Cardiac ventricle fibroblast (primary cell): ENCODE results near the gene DDT. TPM values are rescaled to one million over a fixed set of nuclear protein-coding genes. Genes with fewer than 3 reads are reported as not detected.

Experiments used
- total RNA-seq: library from RNA; depleted of rRNA; stranded (reverse); fragments of >200 nt; gene quantifications from 2 replicates; pipeline ENCODE4 v1.2.3, GENCODE V29; 2015

DDT gene
- 126 and 128 TPM in 2 replicates for total RNA-seq

DNA sequence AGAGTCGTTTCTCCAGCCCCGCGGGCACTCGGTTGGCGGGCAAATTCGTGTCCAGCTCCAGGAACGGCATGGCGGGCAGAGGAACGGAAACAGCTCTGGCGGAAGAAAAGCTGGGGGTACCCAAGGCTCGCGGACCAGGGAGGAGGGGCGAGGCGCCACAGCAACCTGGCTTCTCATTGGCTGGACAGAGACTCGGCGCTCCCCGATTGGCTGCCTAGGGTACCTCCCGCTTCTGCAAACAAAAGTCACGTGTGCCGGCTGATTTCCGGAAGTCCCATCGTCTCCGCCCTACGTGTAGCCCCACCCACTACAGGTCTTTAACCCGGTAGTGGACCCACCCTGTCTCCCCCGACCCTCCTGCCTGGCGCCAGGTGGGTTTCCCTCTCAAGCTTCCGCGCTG lies at the start of gene DDT:
TSS of gene DDT (minus strand) at position 97 of the 400 bp plus-strand sequence. CDS start at position 70, 27 bp downstream.

DNA sequence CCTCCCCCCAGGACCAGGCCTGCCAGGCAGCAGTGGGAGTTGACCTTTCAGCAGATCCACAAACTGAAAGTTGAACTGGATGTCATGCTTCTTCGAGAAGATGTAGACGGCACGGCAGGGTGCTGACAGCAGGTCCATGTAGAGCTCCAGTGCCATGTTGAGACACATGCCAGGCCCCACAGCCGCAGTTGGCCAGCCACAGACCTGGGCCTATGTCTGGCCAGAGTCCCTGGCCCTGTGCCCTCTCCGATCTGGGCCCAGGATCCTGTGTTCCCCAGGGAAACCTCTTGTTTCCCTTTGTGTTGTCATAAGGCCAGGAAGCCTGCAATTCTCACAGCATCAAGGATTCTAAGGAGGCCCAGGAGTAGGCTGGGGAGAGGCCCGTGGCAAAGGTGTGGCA lies 31.0 kb upstream of the DDT start, which contains the start of gene GSTT4:
TSS of gene GSTT4 (minus strand) at position 253 of the 400 bp plus-strand sequence. CDS start at position 156, 97 bp downstream.

DNA sequence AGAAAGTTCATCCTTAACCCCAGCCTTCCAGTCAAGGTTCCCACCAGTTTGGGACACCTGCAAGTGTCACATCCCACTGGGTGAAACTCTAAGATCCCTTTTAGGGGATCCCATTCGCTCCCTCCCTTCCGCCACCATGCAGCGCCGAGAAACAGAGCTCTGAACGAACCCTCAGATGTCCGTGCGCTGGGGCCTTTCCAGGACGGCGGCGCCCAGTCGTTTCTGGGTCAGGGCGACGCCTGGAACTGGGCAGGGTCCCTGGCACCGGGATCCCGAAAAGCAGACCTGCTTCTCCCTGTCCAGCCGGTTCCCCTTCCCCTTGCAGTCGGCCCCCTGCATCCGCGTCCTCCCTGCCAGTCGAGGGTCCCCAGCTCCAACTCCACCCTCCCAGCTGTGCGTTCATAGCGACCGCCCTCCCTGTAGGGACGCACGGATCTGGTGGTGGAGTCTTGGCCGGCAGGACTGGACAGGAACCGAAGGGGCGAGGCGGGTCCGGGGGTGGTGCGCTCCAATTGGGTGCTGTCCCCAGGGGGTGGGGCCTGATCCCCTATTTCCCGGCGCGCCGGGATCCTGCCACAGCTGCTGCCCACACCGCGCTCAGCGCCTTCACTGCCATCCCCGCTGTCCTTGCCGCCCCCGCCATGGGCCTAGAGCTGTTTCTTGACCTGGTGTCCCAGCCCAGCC lies 5.5 kb upstream of the DDT start, which contains the start of gene GSTT2:
TSS of gene GSTT2 (plus strand) at position 578 of the 684 bp plus-strand sequence.

DNA sequence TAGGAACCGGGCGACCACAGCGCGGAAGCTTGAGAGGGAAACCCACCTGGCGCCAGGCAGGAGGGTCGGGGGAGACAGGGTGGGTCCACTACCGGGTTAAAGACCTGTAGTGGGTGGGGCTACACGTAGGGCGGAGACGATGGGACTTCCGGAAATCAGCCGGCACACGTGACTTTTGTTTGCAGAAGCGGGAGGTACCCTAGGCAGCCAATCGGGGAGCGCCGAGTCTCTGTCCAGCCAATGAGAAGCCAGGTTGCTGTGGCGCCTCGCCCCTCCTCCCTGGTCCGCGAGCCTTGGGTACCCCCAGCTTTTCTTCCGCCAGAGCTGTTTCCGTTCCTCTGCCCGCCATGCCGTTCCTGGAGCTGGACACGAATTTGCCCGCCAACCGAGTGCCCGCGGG lies 7.7 kb downstream of the DDT start, which contains the start of gene DDTL:
TSS of gene DDTL (plus strand) at position 321 of the 400 bp plus-strand sequence. CDS start at position 348, 27 bp downstream.

DNA sequence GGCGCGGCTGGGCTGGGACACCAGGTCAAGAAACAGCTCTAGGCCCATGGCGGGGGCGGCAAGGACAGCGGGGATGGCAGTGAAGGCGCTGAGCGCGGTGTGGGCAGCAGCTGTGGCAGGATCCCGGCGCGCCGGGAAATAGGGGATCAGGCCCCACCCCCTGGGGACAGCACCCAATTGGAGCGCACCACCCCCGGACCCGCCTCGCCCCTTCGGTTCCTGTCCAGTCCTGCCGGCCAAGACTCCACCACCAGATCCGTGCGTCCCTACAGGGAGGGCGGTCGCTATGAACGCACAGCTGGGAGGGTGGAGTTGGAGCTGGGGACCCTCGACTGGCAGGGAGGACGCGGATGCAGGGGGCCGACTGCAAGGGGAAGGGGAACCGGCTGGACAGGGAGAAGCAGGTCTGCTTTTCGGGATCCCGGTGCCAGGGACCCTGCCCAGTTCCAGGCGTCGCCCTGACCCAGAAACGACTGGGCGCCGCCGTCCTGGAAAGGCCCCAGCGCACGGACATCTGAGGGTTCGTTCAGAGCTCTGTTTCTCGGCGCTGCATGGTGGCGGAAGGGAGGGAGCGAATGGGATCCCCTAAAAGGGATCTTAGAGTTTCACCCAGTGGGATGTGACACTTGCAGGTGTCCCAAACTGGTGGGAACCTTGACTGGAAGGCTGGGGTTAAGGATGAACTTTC lies 13.0 kb downstream of the DDT start, which contains the start of gene GSTT2B:
TSS of gene GSTT2B (minus strand) at position 112 of the 688 bp plus-strand sequence. CDS start at position 48, 64 bp downstream.

Other genes with a start within 250 kb of the DDT start
- 4.4 and 5.3 TPM in 2 replicates for gene ZNF70, start 223.3 kb downstream of the DDT start, total RNA-seq
- not detected in 2 replicates for gene VPREB3, start 220.0 kb downstream of the DDT start, total RNA-seq
- gene C22orf15, start 211.5 kb downstream of the DDT start, total RNA-seq, result not detected in 2 replicates
- 0.29 TPM in 1 of 2 replicates, not detected in the other for gene CHCHD10, start 206.5 kb downstream of the DDT start, total RNA-seq
- gene MMP11, start 201.6 kb downstream of the DDT start, total RNA-seq, result 6.2 and 8.5 TPM in 2 replicates
- gene SMARCB1, start 187.5 kb downstream of the DDT start, total RNA-seq, result 60.0 and 71.9 TPM in 2 replicates
- gene DERL3, start 135.4 kb downstream of the DDT start, total RNA-seq, result 0.06 TPM in 1 of 2 replicates, not detected in the other
- 5.2 and 5.3 TPM in 2 replicates for gene SLC2A11, start 116.6 kb downstream of the DDT start, total RNA-seq
- 800 and 820 TPM in 2 replicates for gene MIF, start 80.1 kb downstream of the DDT start, total RNA-seq
- gene GSTT2B, start 13.2 kb downstream of the DDT start, total RNA-seq, result 1.4 and 1.8 TPM in 2 replicates
- gene DDTL, start 7.6 kb downstream of the DDT start, total RNA-seq, result 0.87 TPM in 1 of 2 replicates, not detected in the other
- not detected in 2 replicates for gene GSTT2, start 5.7 kb upstream of the DDT start, total RNA-seq
- gene GSTT4, start 31.0 kb upstream of the DDT start, total RNA-seq, result not detected in 2 replicates
- 24.9 and 25.3 TPM in 2 replicates for gene CABIN1, start 36.9 kb upstream of the DDT start, total RNA-seq
- 43.9 and 50.7 TPM in 2 replicates for gene SUSD2, start 207.0 kb upstream of the DDT start, total RNA-seq